SU-DHL-6 (cell line): ENCODE results near the gene MROH7.

Source experiments
- H2AFZ ChIP-seq: fragments of 200-600 bp; sonication (generic); 2 replicates; pipeline ENCODE4 v1.6.1; 2014; ENCODE audit warnings: low read depth, mild to moderate bottlenecking, moderate library complexity, mixed read lengths, antibody characterized with exemption, low read length; ENCODE audit not compliant: severe bottlenecking
- H3F3A ChIP-seq: fragments of 200-600 bp; shearing (Covaris generic); 2 replicates; pipeline ENCODE4 v1.6.0; 2016; ENCODE audit warnings: antibody characterized with exemption, mild to moderate bottlenecking; ENCODE audit not compliant: insufficient read depth
- H3K27ac ChIP-seq: fragments of 200-600 bp; sonication (generic); 2 replicates; pipeline ENCODE4 v1.5.1; 2016; ENCODE audit warnings: low read depth, mild to moderate bottlenecking, low read length, moderate library complexity, mixed read lengths
- H3K27me3 ChIP-seq: fragments of 200-600 bp; sonication (generic), shearing (Covaris generic); 2 replicates; pipeline ENCODE4 v1.6.0; 2014; ENCODE audit warnings: mild to moderate bottlenecking, low read length
- H3K36me3 ChIP-seq: fragments of 200-600 bp; sonication (generic); 2 replicates; pipeline ENCODE4 v1.6.1; 2014; ENCODE audit warnings: mild to moderate bottlenecking, low read length, mixed read lengths
- H3K4me2 ChIP-seq: fragments of 300-600, 200-600 bp; shearing (Covaris generic), sonication (generic); 2 replicates; pipeline ENCODE4 v1.6.0; 2014; ENCODE audit warnings: low read length, low read depth, mild to moderate bottlenecking; ENCODE audit not compliant: poor library complexity, severe bottlenecking
- H3K4me3 ChIP-seq: fragments of 200-600 bp; sonication (generic); 2 replicates; pipeline ENCODE4 v1.5.1; 2014; ENCODE audit warnings: antibody characterized with exemption, low read length, mild to moderate bottlenecking, mixed read lengths; ENCODE audit not compliant: insufficient read depth, poor library complexity, severe bottlenecking
- H3K79me2 ChIP-seq: fragments of 200-600 bp; sonication (generic); 2 replicates; pipeline ENCODE4 v1.6.1; 2014; ENCODE audit warnings: mild to moderate bottlenecking, low read length, moderate library complexity; ENCODE audit not compliant: insufficient read depth
- H3K9ac ChIP-seq: fragments of 200-600 bp; sonication (generic); 2 replicates; pipeline ENCODE4 v1.7.0; 2014; ENCODE audit warnings: mild to moderate bottlenecking, low read length
- H3K9me2 ChIP-seq: fragments of 200-600 bp; sonication (generic); replicated peaks from 2 replicates; pipeline ENCODE4 v1.6.1; 2014; ENCODE audit warnings: low read length; ENCODE audit not compliant: insufficient read depth
- H3K9me3 ChIP-seq: fragments of 200-600 bp; sonication (generic); 2 replicates; pipeline ENCODE4 v1.6.1; 2014; ENCODE audit warnings: low read length, mixed read lengths; ENCODE audit not compliant: insufficient read depth
- H4K20me1 ChIP-seq: fragments of 200-600 bp; sonication (generic); 2 replicates; pipeline ENCODE4 v1.6.1; 2014; ENCODE audit warnings: low read depth, mild to moderate bottlenecking, antibody characterized with exemption, low read length, moderate library complexity, mixed read lengths
- EZH2phosphoT487 ChIP-seq: fragments of 200-600 bp; sonication (generic), shearing (Covaris generic); conservative IDR thresholded peaks from 2 replicates; pipeline ENCODE4 v1.6.1; 2018; ENCODE audit warnings: mild to moderate bottlenecking, antibody characterized with exemption, low read length, moderate library complexity, mixed read lengths
- TF ChIP-seq, protein P1 (sequence below): fragments of 200-600 bp; sonication (generic); IDR thresholded peaks from one replicate; pipeline ENCODE4 v1.5.1; 2017; ENCODE audit warnings: antibody characterized with exemption, mild to moderate bottlenecking, low read length, moderate library complexity; ENCODE audit not compliant: insufficient read depth, poor library complexity, severe bottlenecking

The MROH7 gene

GRCh38 chr1:54619749-54620148 is 21.8 kb upstream of the MROH7 start:
- no peaks in the 10 kb centered on the region for H3K27me3 ChIP-seq
- H3K9me3 ChIP-seq: no peaks in the 10 kb centered on the region
- H3K4me3 ChIP-seq: no peak overlapping the region
- no peak overlapping the region for H2AFZ ChIP-seq
- H3K4me2 ChIP-seq: no peak overlapping the region
- no peak overlapping the region for H3K9ac ChIP-seq
- H4K20me1 ChIP-seq: no peaks in the 10 kb centered on the region
- no peak overlapping the region for H3K27ac ChIP-seq
- H3K9me2 ChIP-seq: no peaks in the 10 kb centered on the region
- H3F3A ChIP-seq: no peaks in the 10 kb centered on the region
- no peaks in the 10 kb centered on the region for H3K79me2 ChIP-seq
- TF ChIP-seq, protein P1, sequence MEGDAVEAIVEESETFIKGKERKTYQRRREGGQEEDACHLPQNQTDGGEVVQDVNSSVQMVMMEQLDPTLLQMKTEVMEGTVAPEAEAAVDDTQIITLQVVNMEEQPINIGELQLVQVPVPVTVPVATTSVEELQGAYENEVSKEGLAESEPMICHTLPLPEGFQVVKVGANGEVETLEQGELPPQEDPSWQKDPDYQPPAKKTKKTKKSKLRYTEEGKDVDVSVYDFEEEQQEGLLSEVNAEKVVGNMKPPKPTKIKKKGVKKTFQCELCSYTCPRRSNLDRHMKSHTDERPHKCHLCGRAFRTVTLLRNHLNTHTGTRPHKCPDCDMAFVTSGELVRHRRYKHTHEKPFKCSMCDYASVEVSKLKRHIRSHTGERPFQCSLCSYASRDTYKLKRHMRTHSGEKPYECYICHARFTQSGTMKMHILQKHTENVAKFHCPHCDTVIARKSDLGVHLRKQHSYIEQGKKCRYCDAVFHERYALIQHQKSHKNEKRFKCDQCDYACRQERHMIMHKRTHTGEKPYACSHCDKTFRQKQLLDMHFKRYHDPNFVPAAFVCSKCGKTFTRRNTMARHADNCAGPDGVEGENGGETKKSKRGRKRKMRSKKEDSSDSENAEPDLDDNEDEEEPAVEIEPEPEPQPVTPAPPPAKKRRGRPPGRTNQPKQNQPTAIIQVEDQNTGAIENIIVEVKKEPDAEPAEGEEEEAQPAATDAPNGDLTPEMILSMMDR: no peak
- no peak for TF ChIP-seq EZH2phosphoT487
- H3K36me3 ChIP-seq: no peaks in the 10 kb centered on the region

DNA sequence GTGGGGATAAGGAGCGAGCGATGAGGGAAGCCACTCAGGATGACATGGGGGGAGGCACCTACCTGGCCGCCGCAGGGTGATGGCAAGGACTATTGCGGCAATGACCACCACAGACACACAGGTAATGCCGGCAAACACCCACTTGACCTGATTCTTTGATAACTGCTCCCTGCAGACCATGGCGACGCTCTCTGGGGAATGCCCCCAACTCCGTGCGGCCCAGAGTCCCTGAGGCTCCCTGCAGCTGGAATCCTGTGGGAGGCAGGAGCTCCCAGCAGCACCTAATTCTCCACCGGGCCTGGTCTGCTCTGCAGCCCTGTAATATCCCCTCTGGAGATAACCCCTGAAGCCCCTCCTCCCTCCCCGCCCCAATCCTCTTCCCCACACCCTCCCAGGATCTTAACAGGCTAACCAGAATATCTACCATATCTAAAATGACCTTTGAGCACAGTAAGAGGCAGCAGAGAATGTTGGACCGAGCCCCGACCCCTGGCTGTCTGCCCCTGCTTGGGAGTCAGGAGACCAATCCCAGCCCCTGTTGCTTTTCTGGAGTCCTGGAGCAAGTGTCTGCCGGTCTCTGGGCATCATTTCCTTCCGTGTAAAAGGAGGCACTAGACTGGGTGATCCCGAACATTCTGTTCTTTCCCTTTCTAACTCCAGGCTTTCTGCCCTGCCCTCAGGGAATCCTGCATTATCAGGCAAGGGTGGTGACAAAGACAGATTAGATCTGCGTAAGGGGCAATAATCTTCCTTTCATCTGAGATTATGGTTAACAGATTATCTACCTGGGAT is 18.2 kb upstream of the MROH7 start, which contains the start of gene FAM151A:
FAM151A (minus strand) TSS at position 310 of the 792 bp plus-strand sequence; CDS start at position 180, 130 bp downstream.
- Histone ChIP-seq H3K36me3 (no peaks in the 10 kb centered on the region), H2AFZ (no peak within 1 kb of the TSS), H3K27me3 (no peaks in the 10 kb centered on the region), H3K9me2 (no peaks in the 10 kb centered on the region), H3K27ac (no peak within 1 kb of the TSS), H3K4me2 (no peak within 1 kb of the TSS), H3K4me3 (no peak within 1 kb of the TSS), H3F3A (no peaks in the 10 kb centered on the region), H3K79me2 (no peaks in the 10 kb centered on the region), H3K9ac (no peak within 1 kb of the TSS), H3K9me3 (no peaks in the 10 kb centered on the region), H4K20me1 (no peaks in the 10 kb centered on the region)
- TF ChIP-seq, protein P1: no peak
- no peak for TF ChIP-seq EZH2phosphoT487

GRCh38 chr1:54624466-54625464 is 16.8 kb upstream of the MROH7 start:
- Histone ChIP-seq H3K36me3 (no peaks in the 10 kb centered on the region), H3K9ac (no peak overlapping the region), H3K4me3 (no peak overlapping the region), H2AFZ (no peak overlapping the region), H3K79me2 (no peaks in the 10 kb centered on the region), H3K27ac (no peak overlapping the region), H3K27me3 (no peaks in the 10 kb centered on the region), H3F3A (no peaks in the 10 kb centered on the region), H3K4me2 (no peak overlapping the region), H3K9me2 (no peaks in the 10 kb centered on the region), H4K20me1 (no peaks in the 10 kb centered on the region), H3K9me3 (no peaks in the 10 kb centered on the region)
- TF ChIP-seq EZH2phosphoT487: no peak
- TF ChIP-seq, protein P1: no peak
